ENCODE results near the gene SEMA3B. TPM values are rescaled to one million over a fixed set of nuclear protein-coding genes. Genes with fewer than 3 reads are reported as not detected.
"Not testable (repeated sequence)": the region's sequence is repeated elsewhere in the genome, so short reads cannot be mapped to it uniquely, and the experiment has no call there.

The SEMA3B gene
- total RNA-seq, 1 donor from 2014 or later: 179 TPM

DNA sequence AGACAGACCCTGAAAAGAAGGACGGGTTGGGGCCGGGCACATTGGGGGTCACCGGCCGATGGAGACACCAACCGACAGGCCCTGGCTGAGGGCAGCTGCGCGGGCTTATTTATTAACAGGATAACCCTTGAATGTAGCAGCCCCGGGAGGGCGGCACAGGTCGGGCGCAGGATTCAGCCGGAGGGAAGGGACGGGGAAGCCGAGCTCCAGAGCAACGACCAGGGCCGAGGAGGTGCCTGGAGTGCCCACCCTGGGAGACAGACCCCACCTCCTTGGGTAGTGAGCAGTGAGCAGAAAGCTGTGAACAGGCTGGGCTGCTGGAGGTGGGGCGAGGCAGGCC, 7.8 kb downstream of the SEMA3B start:
- TF ChIP-seq, protein P1, sequence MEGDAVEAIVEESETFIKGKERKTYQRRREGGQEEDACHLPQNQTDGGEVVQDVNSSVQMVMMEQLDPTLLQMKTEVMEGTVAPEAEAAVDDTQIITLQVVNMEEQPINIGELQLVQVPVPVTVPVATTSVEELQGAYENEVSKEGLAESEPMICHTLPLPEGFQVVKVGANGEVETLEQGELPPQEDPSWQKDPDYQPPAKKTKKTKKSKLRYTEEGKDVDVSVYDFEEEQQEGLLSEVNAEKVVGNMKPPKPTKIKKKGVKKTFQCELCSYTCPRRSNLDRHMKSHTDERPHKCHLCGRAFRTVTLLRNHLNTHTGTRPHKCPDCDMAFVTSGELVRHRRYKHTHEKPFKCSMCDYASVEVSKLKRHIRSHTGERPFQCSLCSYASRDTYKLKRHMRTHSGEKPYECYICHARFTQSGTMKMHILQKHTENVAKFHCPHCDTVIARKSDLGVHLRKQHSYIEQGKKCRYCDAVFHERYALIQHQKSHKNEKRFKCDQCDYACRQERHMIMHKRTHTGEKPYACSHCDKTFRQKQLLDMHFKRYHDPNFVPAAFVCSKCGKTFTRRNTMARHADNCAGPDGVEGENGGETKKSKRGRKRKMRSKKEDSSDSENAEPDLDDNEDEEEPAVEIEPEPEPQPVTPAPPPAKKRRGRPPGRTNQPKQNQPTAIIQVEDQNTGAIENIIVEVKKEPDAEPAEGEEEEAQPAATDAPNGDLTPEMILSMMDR (IDR thresholded peaks at IDR 0.05; ENCODE audit: unreplicated experiment): no peak
- Mint-ChIP-seq H3K9me3 (no peaks in the 10 kb centered on the region), H3K4me3 (no peak overlapping the region), H3K27ac (no peak overlapping the region), H3K4me1 (peaks cover 13% of the 10 kb centered on the region), H3K27me3 (ENCODE audit: low read depth) (peaks cover 29% of the 10 kb centered on the region), H3K36me3 (peaks cover 15% of the 10 kb centered on the region)
- DNase-seq (ENCODE audit: low spot score in 2 of 2, unreplicated experiment in 2 of 2): no peak

DNA sequence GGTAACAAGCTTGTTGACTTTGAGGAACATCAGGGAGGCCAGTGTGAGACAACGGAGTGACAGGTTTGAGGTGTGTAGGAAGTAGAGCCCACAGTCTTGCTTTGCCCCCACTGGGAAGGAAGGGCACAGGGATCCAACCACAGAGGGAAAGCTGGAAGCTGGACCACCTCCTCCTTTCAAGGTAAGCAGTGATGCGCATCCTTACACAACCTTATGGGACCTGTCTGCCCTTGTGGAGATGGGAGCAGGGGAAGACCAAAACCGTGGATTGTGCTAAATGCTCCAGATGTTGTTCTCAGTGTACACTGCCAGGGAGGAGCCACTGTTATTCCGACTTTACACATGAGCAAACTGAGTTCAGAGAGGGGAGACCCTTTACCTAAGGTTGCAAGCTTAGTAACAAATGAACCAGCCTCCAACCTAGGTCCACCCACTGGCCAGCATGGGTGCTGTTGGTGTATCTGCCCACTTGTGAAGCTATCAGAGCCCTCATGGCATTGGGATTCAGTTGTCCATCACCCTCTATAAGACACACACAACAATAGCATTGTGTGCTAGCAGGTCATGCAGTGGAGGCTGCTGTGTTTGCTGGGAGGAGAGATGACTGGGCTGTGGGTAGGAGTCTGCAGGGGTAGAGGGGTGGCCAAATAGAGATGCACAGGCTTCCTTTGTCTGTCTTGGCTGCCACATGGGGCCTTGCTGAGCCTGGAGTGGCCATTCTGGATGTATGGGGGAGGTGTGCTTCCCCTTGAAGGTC, 9.4 kb downstream of the SEMA3B start:
- Mint-ChIP-seq H3K27ac (no peak overlapping the region), H3K36me3 (peaks cover 13% of the 10 kb centered on the region), H3K4me3 (no peak overlapping the region), H3K9me3 (no peaks in the 10 kb centered on the region), H3K27me3 (ENCODE audit: low read depth) (peaks cover 25% of the 10 kb centered on the region), H3K4me1 (peaks cover 5% of the 10 kb centered on the region)
- TF ChIP-seq, protein P1 (IDR thresholded peaks at IDR 0.05; ENCODE audit: unreplicated experiment): no peak
- no peak for DNase-seq (ENCODE audit: low spot score in 2 of 2, unreplicated experiment in 2 of 2)

DNA sequence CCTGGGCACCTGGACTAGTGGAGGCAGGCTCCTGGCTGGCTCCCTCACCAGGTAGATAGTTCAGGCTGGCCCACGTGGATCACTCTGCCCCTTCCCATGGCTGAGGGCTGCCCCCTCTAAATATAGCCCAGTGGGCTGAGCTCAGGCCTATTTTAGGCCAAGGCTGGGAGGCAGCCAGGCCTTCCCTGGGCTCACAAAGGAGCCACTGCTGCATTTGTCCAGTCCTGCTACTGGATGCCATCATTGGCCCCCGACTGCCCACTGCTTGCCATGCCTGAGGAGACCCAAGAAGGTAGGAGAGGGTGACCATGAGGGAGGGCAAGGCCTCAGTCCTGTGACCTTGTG, 9.9 kb downstream of the SEMA3B start, which contains the start of gene LSMEM2:
TSS of gene LSMEM2 (plus strand) at position 208 of the 345 bp plus-strand sequence. CDS start at position 235, 27 bp downstream.
- no peak within 1 kb of the TSS for H3K27ac Mint-ChIP-seq
- H3K4me1 Mint-ChIP-seq: peaks cover 4% of the 10 kb centered on the region
- H3K27me3 Mint-ChIP-seq (ENCODE audit: low read depth): peaks cover 23% of the 10 kb centered on the region

DNA sequence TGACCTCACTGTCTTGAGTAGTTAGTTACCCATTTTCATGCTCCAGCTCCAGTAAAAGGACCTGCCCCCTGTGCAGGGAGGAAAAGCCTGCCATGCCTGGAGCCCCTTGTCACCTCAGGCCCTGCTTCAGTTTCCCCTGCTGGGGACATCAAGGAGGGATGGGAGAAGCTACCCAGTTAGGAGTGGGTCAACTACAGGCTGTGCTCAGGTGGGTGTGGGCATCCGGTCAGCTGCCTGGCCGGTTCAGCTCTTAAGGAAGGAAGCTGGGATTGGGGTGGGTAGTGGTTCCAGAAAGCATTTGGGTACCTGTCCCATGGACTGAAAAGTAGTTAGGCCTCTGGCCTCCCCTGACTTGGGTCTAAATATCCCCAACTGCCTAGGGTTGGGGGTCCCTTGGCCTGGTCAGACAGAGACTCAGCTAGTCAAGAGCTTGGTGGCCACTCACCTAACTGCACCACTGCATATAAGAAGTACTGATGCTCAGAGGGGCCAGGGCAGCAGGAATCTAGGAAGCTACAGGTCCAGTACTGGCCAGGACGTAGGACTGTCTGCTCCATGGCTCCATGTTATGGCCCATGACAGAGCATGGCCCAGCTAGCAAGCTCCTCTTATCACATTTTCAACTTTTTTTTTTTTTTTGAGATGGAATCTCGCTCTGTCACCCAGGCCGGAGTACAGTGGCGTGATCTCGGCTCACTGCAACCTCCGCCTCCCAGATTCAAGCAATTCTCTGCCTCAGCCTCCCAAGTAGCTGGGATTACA, 10.5 kb downstream of the SEMA3B start:
- Mint-ChIP-seq H3K36me3 (peaks cover 9% of the 10 kb centered on the region), H3K4me1 (no peaks in the 10 kb centered on the region), H3K4me3 (no peak overlapping the region), H3K27me3 (ENCODE audit: low read depth) (peaks cover 17% of the 10 kb centered on the region), H3K27ac (no peak overlapping the region), H3K9me3 (no peaks in the 10 kb centered on the region)
- no peak for DNase-seq (ENCODE audit: low spot score in 2 of 2, unreplicated experiment in 2 of 2)
- TF ChIP-seq, protein P1 (IDR thresholded peaks at IDR 0.05; ENCODE audit: unreplicated experiment): no peak

More for the DNA sequence above, 9.9 kb downstream of the SEMA3B start, which contains the start of gene LSMEM2:
- TF ChIP-seq, protein P1 (IDR thresholded peaks at IDR 0.05; ENCODE audit: unreplicated experiment): no peak
- DNase-seq (ENCODE audit: low spot score in 2 of 2, unreplicated experiment in 2 of 2): no peak
- Mint-ChIP-seq H3K4me3 (no peak within 1 kb of the TSS), H3K36me3 (peaks cover 13% of the 10 kb centered on the region), H3K9me3 (no peaks in the 10 kb centered on the region)

DNA sequence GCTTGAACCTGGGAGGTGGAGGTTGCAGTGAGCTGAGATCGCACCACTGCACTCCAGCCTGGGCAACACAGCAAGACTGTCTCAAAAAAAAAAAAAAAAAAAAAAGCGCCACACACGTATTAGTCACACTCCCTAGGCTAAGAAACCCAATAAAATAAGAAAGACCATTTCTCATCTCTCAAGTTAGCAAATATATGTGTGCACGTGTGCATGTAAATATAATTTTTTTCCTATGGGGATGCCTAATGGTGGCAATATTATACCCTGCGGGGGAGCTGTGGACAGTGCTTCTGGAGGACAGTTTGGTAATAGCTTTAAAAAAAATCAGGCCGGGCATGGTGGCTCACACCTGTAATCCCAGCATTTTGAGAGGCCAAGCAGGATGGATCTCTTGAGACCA, 15.2 kb downstream of the SEMA3B start:
- H3K27me3 Mint-ChIP-seq (ENCODE audit: low read depth); DNase-seq (ENCODE audit: low spot score in 2 of 2, unreplicated experiment in 2 of 2); H3K27ac Mint-ChIP-seq; H3K9me3 Mint-ChIP-seq; H3K36me3 Mint-ChIP-seq; H3K4me3 Mint-ChIP-seq; H3K4me1 Mint-ChIP-seq: not testable (repeated sequence)

Measured in mesothelial cell of epicardium (in vitro differentiated cells).